K562 (cell line): ENCODE data around the gene NINJ2. TPM values are rescaled to one million over a fixed set of nuclear protein-coding genes. Genes with fewer than 3 reads are reported as not detected.

Experiments used
- DACH1 ChIP-seq: fragments of 450-650 bp; IDR thresholded peaks from 2 replicates; pipeline ENCODE4 v1.6.1; 2018; ENCODE audit not compliant: partially characterized antibody
- TAF15 ChIP-seq: fragments of 200-400 bp; formaldehyde crosslinking; IDR thresholded peaks from 2 replicates; pipeline ENCODE4 v1.6.1; 2017; ENCODE audit warnings: mild to moderate bottlenecking, low read depth, low read length, moderate library complexity
- polyA plus RNA-seq, 8 experiments: library from polyadenylated mRNA; depleted of rRNA in 4 of 8; stranded (reverse) in 5 of 8; unstranded in 3 of 8; fragments of >200 nt; fragmentation: Nextera tagmentation in 2 of 8; fragmentation: Illumina TruSeq in 1 of 8; extraction: Ambion mirVana in 2 of 8; extraction: Trizol in 1 of 8; gene quantifications; 2 replicates each; pipeline versions ENCODE4 v1.2.1 to v1.2.3, GENCODE V29; 2011 to 2014; ENCODE audit warnings: inconsistent platforms in 1 of 8, missing spikeins in 1 of 8
- total RNA-seq, 7 experiments: library from RNA; depleted of rRNA in 6 of 7; stranded (reverse); fragments of >200 nt in 6 of 7; fragmentation: Illumina TruSeq in 2 of 7; extraction: Trizol in 2 of 7; gene quantifications; 2 replicates each; pipeline versions ENCODE4 v1.2.1 to v1.2.3, GENCODE V29; 2011 to 2021; ENCODE audit warnings: low replicate concordance in 1 of 7
- TF ChIP-seq, protein P1 (sequence below): IDR thresholded peaks from 2 replicates; pipeline ENCODE4 v1.6.1; 2011; ENCODE audit warnings: borderline replicate concordance, low read depth, mild to moderate bottlenecking, moderate library complexity, low read length; ENCODE audit not compliant: insufficient read depth, poor library complexity, severe bottlenecking
- TF ChIP-seq, protein P2 (sequence below): sonication (generic); formaldehyde crosslinking; IDR thresholded peaks from 2 replicates; pipeline ENCODE4 v1.8.1; 2023; ENCODE audit warnings: mild to moderate bottlenecking, missing genetic modification reagents
- TF ChIP-seq, protein P3 (sequence below): sonication (generic); formaldehyde crosslinking; IDR thresholded peaks from 2 replicates; pipeline ENCODE4 v1.8.0; 2022; ENCODE audit warnings: missing genetic modification reagents, mild to moderate bottlenecking, moderate library complexity, borderline replicate concordance

NINJ2 gene
- total and polyA plus RNA-seq, 9 of the 15 experiments (the other 6 are each of a cell fraction or from before 2014, with no cell fraction given), result 2.6 to 16.0 (median 4.5) TPM

DNA sequence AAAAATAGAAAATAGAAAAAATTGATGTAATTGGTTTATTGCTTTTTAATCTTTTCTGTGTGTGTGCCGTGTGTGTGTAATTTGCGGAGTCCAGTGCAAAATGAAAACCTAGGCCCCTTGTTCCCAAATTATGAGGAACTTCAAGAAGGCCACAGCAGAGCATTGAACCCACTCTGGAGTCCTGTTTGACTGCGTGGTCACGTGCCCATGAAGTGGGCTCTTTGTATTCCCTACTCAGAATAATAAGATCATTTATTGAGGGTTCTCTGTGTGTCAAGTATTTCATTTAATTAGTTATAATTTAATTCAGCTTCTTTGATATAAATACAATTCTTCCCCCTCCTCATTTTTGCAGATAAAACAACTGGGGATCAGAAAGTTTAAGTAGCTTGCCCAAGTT is 12.3 kb upstream of the NINJ2 start (continued):
- TF ChIP-seq, protein P1, sequence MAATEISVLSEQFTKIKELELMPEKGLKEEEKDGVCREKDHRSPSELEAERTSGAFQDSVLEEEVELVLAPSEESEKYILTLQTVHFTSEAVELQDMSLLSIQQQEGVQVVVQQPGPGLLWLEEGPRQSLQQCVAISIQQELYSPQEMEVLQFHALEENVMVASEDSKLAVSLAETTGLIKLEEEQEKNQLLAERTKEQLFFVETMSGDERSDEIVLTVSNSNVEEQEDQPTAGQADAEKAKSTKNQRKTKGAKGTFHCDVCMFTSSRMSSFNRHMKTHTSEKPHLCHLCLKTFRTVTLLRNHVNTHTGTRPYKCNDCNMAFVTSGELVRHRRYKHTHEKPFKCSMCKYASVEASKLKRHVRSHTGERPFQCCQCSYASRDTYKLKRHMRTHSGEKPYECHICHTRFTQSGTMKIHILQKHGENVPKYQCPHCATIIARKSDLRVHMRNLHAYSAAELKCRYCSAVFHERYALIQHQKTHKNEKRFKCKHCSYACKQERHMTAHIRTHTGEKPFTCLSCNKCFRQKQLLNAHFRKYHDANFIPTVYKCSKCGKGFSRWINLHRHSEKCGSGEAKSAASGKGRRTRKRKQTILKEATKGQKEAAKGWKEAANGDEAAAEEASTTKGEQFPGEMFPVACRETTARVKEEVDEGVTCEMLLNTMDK, result no peak
- TF ChIP-seq, protein P2, sequence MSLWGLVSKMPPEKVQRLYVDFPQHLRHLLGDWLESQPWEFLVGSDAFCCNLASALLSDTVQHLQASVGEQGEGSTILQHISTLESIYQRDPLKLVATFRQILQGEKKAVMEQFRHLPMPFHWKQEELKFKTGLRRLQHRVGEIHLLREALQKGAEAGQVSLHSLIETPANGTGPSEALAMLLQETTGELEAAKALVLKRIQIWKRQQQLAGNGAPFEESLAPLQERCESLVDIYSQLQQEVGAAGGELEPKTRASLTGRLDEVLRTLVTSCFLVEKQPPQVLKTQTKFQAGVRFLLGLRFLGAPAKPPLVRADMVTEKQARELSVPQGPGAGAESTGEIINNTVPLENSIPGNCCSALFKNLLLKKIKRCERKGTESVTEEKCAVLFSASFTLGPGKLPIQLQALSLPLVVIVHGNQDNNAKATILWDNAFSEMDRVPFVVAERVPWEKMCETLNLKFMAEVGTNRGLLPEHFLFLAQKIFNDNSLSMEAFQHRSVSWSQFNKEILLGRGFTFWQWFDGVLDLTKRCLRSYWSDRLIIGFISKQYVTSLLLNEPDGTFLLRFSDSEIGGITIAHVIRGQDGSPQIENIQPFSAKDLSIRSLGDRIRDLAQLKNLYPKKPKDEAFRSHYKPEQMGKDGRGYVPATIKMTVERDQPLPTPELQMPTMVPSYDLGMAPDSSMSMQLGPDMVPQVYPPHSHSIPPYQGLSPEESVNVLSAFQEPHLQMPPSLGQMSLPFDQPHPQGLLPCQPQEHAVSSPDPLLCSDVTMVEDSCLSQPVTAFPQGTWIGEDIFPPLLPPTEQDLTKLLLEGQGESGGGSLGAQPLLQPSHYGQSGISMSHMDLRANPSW, result no peak
- TF ChIP-seq, protein P3, sequence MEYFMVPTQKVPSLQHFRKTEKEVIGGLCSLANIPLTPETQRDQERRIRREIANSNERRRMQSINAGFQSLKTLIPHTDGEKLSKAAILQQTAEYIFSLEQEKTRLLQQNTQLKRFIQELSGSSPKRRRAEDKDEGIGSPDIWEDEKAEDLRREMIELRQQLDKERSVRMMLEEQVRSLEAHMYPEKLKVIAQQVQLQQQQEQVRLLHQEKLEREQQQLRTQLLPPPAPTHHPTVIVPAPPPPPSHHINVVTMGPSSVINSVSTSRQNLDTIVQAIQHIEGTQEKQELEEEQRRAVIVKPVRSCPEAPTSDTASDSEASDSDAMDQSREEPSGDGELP (CRISPR knock-in tag), result no peak
- TF ChIP-seq TAF15, result no peak
- TF ChIP-seq DACH1, result no peak
